GM21717 (cell line): ENCODE measurements around the gene CDC25B.

Experiments used
- ATAC-seq: cut with Tn5 transposase; IDR thresholded peaks from one replicate; pipeline ENCODE4 v1.9.1; 2021; ENCODE audit warnings: mild to moderate bottlenecking, moderate library complexity; ENCODE audit not compliant: unreplicated experiment

Gene CDC25B

GRCh38 chr20:3763671-3764601 lies 32.2 kb upstream of the CDC25B start:
- ATAC-seq = no peak

- no peak for ATAC-seq
These were observed 31.5 kb upstream of the CDC25B start for GRCh38 chr20:3764659-3765058.

- ATAC-seq = no peak
These were observed 30.8 kb upstream of the CDC25B start for GRCh38 chr20:3765171-3765882.

- no peak for ATAC-seq
These were observed 29.5 kb upstream of the CDC25B start for GRCh38 chr20:3766422-3767109.

- ATAC-seq = no peak
These were observed 29.0 kb upstream of the CDC25B start for GRCh38 chr20:3767110-3767426.

GRCh38 chr20:3767427-3768341 lies 28.4 kb upstream of the CDC25B start, which contains the start of gene ADISSP:
TSS of gene ADISSP (minus strand) at chr20:3767753. CDS start at chr20:3760100, 7,653 bp downstream.
- peak; percentile 90 for ATAC-seq

- peak; percentile 39 for ATAC-seq
These were observed 27.6 kb upstream of the CDC25B start for GRCh38 chr20:3768342-3769130.

- ATAC-seq = no peak
These were observed 24.5 kb upstream of the CDC25B start for GRCh38 chr20:3771552-3772058.

GRCh38 chr20:3775457-3776108 lies 20.5 kb upstream of the CDC25B start:
- no peak for ATAC-seq

GRCh38 chr20:3777381-3777715 lies 18.8 kb upstream of the CDC25B start:
- ATAC-seq = no peak

GRCh38 chr20:3777716-3778629 lies 18.1 kb upstream of the CDC25B start:
- no peak for ATAC-seq

- ATAC-seq = no peak
These were observed 17.1 kb upstream of the CDC25B start for GRCh38 chr20:3778976-3779375.

GRCh38 chr20:3781153-3781910 lies 14.8 kb upstream of the CDC25B start, which contains the start of gene SPEF1:
TSS of gene SPEF1 (minus strand) at chr20:3781448. CDS start at chr20:3781287, 161 bp downstream.
- ATAC-seq = peak; percentile 51

- ATAC-seq = no peak
These were observed 13.5 kb upstream of the CDC25B start for GRCh38 chr20:3782597-3782996.

GRCh38 chr20:3783068-3783489 lies 13.0 kb upstream of the CDC25B start:
- no peak for ATAC-seq

- ATAC-seq = no peak
These were observed 12.5 kb upstream of the CDC25B start for GRCh38 chr20:3783511-3784195.
